Fibroblast of lung (primary cell): Measurements from ENCODE around the gene FGF1.

Experiments
- CTCF ChIP-seq, 2 donors: IDR thresholded peaks in 1 of 2; conservative IDR thresholded peaks in 1 of 2; 1 replicate in 1 of 2; 2 replicates in 1 of 2; pipeline ENCODE4 v1.5.1; 2011 to 2012; ENCODE audit warnings: low read length in 2 of 2, control low read depth in 1 of 2, inconsistent platforms in 1 of 2, low read depth in 1 of 2, mild to moderate bottlenecking in 1 of 2
- EZH2 ChIP-seq: IDR thresholded peaks from 2 replicates; pipeline ENCODE4 v1.5.1; 2012; ENCODE audit warnings: low read length, control low read depth, mild to moderate bottlenecking; ENCODE audit errors: missing control alignments

GRCh38 chr5:142545650-142546322 is 140.1 kb downstream of the FGF1 start:
- no peak for TF ChIP-seq CTCF (conservative IDR thresholded peaks at IDR 0.05 in 1 of 2, IDR thresholded peaks at IDR 0.05 in 1 of 2; ENCODE audit: low read depth in 1 of 2, low read length in 2 of 2)
- no peak for TF ChIP-seq EZH2
